ENCODE measurements around the gene RNU6-9. TPM values are rescaled to one million over a fixed set of nuclear protein-coding genes. Genes with fewer than 3 reads are reported as not detected.

Gene RNU6-9
- total RNA-seq, 1 experiment from 2014 or later = not detected

- Histone ChIP-seq H3K4me3 (ENCODE audit: low read length) (no peak overlapping the region), H3K79me2 (ENCODE audit: low read length) (no peaks in the 10 kb centered on the region), H3K4me2 (ENCODE audit: low read length) (no peak overlapping the region), H3F3A (ENCODE audit: low read length, unreplicated experiment) (no peaks in the 10 kb centered on the region), H3K27ac (ENCODE audit: low read length) (no peak overlapping the region), H4K20me1 (ENCODE audit: low read length) (no peaks in the 10 kb centered on the region), H3K4me1 (ENCODE audit: insufficient read depth, low read length) (peaks cover 11% of the 10 kb centered on the region; the same call in 1 of the 2 replicates), H3K9ac (ENCODE audit: low read length) (no peak overlapping the region), H3K36me3 (ENCODE audit: low read depth, low read length) (no peaks in the 10 kb centered on the region), H3K9me2 (replicated peaks; ENCODE audit: low read length) (no peaks in the 10 kb centered on the region), H3K9me3 (ENCODE audit: low read length) (no peaks in the 10 kb centered on the region), H2AFZ (ENCODE audit: low read length) (no peak overlapping the region), H3K27me3 (ENCODE audit: low read length) (no peaks in the 10 kb centered on the region)
- POLR2A ChIA-PET (ENCODE audit: unreplicated experiment) = no interaction called here
- no TSS peak for BruUV-seq (replicated peaks)
- ATAC-seq (no peak), DNase-seq (no peak)
- no peak for TF ChIP-seq EZH2 (IDR thresholded peaks at IDR 0.05; ENCODE audit: low read length, unreplicated experiment)
- TF ChIP-seq CTCF (conservative IDR thresholded peaks at IDR 0.05; ENCODE audit: low read depth, low read length) = no peak
- TF ChIP-seq EZH2phosphoT487 (IDR thresholded peaks at IDR 0.05; ENCODE audit: borderline replicate concordance, low read length) = no peak
- intact Hi-C loops (cut with micrococcal nuclease) = no loop called here
- CTCF ChIA-PET = no interaction called here
These were observed 38.8 kb downstream of the RNU6-9 start for GRCh38 chr19:931860-932647.

GRCh38 chr19:932648-933552, 39.6 kb downstream of the RNU6-9 start:
- intact Hi-C loops (cut with micrococcal nuclease) = no loop called here
- no peak overlapping the region for H2AFZ ChIP-seq (ENCODE audit: low read length)
- CTCF ChIA-PET = no interaction called here
- no peaks in the 10 kb centered on the region for H3F3A ChIP-seq (ENCODE audit: low read length, unreplicated experiment)
- peaks cover 11% of the 10 kb centered on the region; the same call in 1 of the 2 replicates for H3K4me1 ChIP-seq (ENCODE audit: insufficient read depth, low read length)
- H3K4me2 ChIP-seq (ENCODE audit: low read length) = no peak overlapping the region
- no peak overlapping the region for H3K4me3 ChIP-seq (ENCODE audit: low read length)
- H4K20me1 ChIP-seq (ENCODE audit: low read length) = no peaks in the 10 kb centered on the region
- TF ChIP-seq EZH2phosphoT487 (IDR thresholded peaks at IDR 0.05; ENCODE audit: borderline replicate concordance, low read length) (no peak), CTCF (conservative IDR thresholded peaks at IDR 0.05; ENCODE audit: low read depth, low read length) (no peak), EZH2 (IDR thresholded peaks at IDR 0.05; ENCODE audit: low read length, unreplicated experiment) (no peak)
- no peak overlapping the region for H3K27ac ChIP-seq (ENCODE audit: low read length)
- H3K36me3 ChIP-seq (ENCODE audit: low read depth, low read length) = no peaks in the 10 kb centered on the region
- POLR2A ChIA-PET (ENCODE audit: unreplicated experiment) = no interaction called here
- no peaks in the 10 kb centered on the region for H3K27me3 ChIP-seq (ENCODE audit: low read length)
- H3K9me3 ChIP-seq (ENCODE audit: low read length) = no peaks in the 10 kb centered on the region
- no peak for DNase-seq
- H3K9me2 ChIP-seq (replicated peaks; ENCODE audit: low read length) = no peaks in the 10 kb centered on the region
- no peaks in the 10 kb centered on the region for H3K79me2 ChIP-seq (ENCODE audit: low read length)
- H3K9ac ChIP-seq (ENCODE audit: low read length) = no peak overlapping the region
- no TSS peak for BruUV-seq (replicated peaks)
- no peak for ATAC-seq
